HG02759 (cell line): ENCODE measurements around the gene MOB3A.

Experiments
- ATAC-seq: cut with Tn5 transposase; IDR thresholded peaks from one replicate; pipeline ENCODE4 v1.9.1; 2021; ENCODE audit warnings: mild to moderate bottlenecking, moderate library complexity; ENCODE audit not compliant: unreplicated experiment

MOB3A gene

DNA sequence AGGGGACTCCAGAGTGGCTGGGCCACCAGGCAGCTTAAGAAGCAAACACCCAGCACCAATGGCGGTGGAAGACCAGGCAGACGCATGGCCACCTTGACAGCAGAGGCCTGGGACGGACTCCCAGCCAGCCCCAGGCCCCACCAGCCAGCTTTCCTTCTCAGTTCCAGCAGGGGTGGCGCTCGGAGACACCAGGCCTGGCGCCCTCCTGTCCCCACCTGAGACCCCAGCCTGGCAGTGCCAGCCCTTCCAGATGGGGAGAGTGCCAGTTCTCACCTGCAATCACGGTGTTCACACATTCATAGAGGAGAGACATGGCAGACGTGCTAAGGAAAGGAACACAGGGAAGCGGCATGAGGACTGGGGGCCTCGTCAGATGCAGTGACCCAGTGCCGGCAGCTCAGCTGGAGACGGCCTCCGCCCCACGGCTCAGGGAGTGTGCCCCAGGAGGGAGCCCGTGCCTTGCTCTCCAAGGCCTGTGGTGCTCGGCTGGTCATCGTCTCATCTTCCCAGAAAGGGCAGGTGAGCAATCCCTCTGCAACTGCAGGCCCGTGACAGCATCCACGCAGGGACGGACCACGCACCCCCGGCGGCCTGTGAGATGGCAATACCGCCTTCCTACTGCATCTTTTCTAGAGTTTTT is 30.9 kb upstream of the MOB3A start:
- ATAC-seq, result no peak

DNA sequence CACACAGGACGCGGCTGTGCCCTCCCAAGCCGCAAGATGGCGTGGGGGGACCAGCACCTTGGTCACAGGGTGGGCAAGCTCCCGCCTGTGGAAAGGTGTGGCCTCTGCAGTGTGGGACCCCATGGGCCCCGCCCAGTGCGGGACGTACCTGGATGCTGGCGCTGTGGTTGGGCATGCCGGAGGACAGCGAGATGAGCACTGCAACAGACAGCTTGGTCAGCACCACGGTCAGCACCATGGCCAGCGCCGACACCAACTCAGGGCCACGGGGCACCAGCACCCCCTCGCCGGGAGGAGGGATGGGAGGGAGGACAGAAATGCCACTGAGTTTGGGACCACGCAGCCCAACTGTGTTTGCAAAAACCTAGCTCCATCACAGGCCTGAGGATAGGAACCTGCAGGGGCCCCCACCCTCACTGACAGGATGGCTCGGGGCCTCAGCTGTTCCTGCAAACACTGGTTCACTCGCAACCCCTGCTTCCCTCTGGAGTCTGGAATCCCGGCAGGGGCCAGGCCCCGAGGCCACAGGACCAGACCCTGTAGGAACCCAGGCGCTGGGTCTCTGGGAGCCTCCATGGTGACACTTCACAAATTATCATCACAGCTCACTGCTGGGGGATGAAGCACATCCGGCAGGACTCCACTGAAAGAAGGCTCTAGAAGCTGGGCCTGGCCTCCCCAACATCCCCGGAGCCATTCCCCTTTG is 27.7 kb upstream of the MOB3A start:
- ATAC-seq, result no peak

DNA sequence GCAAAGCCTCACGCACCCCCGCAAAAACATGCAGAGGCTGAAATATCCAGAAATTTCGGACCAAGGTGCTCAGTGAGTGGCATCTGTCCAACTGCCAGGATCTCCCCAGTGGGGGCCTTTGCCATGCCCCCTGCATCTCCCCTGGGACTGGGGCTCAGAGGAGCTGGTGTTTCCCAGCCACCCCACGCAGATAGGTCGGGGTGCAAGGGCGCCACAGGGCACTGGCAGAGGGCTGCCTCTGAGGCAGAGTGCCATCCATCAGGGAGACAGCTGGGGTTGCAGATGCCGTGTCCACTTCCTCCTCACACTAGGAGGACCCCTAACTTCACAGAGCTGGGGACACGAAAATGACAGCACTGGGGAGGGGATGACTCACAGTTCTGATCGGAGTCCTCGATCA is 26.9 kb upstream of the MOB3A start:
- ATAC-seq, result no peak

DNA sequence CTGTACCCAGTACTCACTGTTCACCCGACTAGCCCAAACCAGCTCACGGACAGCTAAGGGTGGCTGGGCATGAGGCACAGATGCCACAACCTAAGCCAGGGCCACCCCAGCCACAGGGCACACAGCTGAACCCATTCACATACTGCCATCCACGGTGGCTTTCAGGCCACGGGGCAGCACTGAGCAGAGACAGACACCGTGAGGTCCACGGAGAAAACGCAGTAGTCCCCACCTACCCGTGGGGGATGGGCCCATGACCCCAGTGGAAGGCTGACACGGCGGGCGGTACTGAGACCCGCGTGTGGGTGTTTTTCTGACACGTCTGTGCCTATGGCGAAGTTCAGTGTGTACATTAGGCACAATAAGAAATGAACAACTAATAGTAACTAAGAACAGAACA is 26.1 kb upstream of the MOB3A start:
- no peak for ATAC-seq

DNA sequence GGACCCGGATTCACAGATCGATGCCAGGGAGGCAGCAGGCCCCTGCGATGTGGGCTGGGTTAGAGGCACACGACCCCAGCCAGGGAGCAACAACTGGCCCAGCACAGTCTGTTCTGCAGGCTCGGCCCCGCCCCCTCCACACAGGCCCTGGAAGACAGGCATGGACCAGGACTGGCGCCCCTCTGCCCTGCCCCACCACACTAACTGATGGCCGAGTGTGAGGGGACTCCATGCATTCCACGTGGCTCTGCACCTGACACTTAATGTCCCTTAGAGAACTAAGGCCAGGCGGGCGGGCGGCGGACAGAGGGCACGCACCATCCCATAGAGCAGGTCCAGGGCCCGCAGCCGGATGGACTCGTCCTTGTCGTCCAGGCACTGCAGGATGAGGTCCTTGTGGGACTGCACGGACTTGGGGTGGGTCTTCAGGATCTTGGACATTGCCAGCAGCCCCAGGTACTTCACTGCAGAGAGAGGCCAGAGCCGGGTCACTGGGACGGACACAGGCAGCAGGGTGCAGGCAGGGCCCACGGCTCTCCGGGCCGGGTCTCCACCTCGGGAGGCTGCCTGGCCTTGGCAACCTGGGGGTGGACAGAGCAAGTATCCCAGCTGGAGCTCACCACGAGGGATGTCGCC is 25.4 kb upstream of the MOB3A start:
- ATAC-seq, result no peak

DNA sequence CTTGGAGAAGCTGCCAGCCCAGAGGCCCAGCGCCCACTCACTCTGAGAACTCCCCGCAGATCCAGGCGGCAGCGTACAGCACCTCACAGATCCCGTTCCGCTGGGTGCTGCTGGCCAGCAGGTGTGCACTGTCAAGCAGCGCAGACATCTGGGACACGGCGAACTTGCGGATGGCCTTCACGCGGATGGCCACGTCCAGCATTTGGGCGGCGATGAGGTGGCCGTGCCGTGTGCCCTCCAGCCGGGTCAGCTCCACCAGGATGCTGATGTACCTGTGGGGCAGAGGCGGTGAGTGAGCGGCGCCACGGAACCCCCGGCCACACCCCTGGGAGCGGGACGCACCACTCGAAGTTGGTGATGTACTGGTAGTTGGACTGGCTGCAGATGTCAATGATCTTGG is 24.7 kb upstream of the MOB3A start:
- ATAC-seq, result no peak

DNA sequence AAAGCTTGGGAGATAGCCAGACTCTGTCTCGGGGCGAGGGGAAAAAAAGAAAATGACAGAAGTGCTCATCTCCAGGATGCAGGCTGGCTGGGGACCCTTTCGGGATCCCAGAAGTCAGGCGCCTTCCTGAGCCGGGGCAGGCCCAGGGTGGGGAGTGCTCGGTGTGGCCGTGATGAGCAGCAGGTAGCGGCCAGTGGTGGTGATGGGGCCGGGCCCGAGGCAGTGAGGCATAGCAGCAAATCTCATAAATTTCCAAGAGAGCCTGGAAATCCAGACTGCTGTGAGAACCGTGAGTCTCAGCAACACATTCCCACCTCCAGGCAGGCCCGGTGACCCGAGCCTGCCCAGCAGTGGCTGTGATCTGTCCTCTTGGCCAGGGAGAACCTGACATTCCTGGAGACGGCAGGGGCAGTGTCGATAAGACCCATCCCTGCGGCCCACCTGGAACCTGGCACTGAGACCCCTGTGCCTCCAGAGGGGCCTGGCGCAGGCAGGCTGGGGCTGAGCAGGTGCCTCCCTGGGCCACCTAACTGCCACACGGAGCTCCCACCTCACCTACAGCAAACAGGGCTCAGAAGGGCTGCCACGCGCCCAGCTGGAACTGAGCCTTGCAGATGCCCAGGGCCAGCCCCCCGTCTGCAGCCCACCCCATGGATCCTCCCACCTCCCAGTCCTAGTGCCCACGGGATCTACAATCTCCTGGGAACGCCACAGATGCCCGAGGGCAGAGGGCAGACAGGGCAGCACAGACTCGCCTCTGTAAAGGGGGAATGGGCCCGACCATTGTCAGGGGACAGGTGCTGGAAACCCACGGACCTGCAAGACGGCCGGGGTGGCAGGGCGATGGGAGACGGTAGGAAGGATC is 24.0 kb upstream of the MOB3A start:
- ATAC-seq, result no peak

DNA sequence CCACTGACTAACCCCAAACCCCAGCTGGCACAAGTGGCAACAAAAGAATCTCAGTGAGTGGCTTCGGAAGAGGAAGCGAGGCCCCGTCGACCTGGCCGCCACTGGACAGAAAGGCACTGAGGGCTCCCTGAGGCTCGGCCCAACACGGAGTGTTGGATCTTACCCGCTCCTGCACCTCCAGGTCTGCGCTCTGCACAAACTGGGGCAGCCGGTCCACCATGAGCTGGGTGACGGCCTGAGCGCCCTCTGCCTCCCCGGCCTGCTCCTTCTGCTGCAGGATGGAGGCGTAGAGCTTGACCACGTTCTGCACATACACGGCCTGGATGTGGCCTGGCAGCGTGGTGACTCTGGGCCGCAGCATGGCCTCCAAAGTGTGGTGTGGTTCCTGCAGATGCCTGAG is 22.3 kb upstream of the MOB3A start:
- ATAC-seq, result no peak

DNA sequence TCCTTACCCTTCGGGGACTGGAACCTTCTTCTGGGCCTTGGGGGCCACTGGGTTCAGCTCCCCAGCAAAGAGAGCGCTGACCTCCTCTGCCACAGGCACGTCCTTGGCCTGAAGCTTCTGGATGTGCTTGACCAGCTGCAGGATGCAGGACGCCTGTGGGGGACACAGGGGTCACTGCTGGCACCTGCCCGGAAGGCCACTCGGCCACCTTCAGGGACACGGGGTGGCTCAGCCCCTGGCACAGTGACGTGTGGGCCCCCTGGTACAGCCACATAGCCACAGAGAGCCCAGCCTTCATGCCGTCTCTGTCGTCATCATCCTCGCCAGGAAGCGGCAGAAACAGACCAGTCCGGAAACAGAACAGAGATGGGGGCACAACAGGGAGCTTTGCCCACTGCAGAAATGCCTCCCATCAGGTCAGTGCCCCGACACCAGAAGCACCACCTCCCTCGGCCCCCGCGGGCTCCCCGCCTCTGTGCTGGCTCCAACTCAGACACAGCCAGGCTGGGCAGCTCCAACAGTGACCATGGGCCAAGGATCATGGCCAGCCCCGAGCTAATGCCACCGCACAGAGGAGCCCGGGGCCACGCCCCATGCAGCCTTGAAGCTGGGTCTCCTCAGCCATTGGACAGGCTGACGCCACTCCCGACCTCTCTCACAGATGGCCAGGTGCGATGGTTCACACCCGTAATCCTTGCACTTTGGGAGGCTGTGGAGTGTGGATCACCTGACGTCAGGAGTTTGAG is 21.3 kb upstream of the MOB3A start:
- no peak for ATAC-seq

DNA sequence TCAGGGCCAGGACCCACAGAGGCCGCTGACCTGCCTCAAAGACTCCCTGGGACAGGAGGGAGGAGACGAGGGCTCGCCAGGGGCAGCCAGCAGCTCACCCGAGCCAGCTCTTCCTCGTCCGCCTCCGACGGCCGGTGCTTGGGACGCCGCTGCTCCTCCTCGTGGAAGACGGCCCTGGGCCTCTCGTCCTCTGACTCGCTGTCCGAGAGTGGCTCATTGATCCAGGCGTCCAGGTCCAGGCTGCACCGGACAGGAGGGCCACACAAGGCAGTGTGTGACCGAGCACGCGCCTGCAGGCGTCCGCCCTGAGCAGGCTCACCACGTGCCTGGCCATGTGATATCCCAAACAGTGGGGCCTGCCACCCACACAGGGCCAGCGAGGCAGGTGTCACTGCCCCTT is 20.4 kb upstream of the MOB3A start:
- no peak for ATAC-seq

DNA sequence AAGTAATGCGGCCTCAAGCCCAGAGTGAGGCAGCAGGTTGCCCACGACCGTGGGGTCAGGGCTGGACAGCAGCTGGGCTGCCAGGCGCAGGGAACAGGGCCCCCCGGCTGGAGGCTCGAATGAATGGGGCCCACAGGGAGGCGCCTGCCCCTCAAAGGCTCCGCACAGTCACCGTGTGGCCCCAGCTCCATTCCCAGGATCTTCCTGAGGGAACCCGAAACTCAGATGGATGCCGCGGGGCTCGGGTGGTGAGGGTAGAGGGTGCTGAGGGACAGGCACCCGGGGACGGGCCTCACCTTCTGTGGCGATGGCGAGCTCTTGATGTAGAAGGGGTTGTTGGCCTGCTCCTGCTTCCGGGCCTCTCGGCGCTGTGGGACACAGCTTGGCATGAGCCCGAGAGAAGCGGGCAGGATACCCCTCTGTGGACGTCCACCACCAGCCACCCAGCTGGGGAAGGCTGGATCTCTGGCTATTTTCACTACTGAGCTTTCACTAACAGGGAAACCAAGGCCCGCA is 19.8 kb upstream of the MOB3A start:
- ATAC-seq, result no peak

DNA sequence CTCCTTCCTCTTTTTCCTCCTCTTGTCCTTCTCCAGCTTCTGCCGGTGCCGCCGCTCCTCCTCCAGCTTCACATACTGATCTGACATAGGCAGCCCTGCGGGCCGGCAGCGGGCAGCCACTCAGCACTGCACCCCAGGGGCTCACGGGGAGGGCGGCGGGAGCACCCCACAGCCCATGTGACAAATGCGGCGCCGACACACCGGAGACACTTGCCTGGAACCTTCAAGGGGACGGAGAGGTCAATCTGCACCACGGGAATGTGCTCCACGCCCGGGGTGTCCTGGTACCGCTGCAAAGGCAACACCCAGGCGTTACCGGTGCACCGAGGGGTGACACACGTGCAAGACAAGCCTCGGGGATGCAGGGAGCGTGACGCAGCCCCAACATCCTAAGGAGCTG is 19.2 kb upstream of the MOB3A start:
- ATAC-seq, result no peak

DNA sequence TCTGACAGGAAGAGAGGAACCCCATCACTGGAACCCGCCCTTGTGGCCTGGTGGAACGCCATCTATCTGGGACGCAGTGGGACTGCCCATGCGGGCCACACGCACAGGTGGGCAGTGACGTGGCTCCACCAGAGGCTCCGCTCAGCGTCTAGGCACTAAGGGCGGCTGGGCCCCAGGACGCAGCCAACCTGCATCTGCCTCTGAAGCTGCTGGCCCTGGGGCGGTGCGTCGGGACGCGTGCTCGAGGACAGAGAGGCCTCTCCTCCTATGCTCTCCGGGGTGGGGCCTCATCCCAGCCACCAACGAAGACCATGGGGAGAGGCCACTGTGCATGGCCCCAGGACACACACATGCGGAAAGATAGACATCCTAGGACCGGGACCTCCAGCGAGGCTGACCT is 18.7 kb upstream of the MOB3A start:
- ATAC-seq, result no peak

DNA sequence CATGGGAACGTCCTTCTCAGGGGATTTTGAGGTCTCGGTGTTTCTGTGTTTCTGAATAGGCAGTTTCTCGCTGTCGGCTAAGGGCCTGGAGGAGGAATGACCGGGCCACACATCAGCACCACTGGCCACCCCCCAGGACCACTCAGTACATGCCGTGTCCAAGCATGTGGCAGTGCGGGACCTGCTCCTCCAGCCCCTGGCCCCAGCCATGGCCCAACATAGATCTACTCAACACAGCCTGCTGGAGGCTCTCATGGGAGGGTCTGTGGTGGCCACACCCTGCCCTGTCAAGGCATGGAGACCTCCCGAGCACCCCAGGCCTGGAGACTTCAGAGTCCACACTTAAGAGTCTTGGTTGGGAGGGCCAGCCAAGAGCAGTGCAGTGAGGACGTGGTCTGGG is 18.1 kb upstream of the MOB3A start:
- no peak for ATAC-seq

DNA sequence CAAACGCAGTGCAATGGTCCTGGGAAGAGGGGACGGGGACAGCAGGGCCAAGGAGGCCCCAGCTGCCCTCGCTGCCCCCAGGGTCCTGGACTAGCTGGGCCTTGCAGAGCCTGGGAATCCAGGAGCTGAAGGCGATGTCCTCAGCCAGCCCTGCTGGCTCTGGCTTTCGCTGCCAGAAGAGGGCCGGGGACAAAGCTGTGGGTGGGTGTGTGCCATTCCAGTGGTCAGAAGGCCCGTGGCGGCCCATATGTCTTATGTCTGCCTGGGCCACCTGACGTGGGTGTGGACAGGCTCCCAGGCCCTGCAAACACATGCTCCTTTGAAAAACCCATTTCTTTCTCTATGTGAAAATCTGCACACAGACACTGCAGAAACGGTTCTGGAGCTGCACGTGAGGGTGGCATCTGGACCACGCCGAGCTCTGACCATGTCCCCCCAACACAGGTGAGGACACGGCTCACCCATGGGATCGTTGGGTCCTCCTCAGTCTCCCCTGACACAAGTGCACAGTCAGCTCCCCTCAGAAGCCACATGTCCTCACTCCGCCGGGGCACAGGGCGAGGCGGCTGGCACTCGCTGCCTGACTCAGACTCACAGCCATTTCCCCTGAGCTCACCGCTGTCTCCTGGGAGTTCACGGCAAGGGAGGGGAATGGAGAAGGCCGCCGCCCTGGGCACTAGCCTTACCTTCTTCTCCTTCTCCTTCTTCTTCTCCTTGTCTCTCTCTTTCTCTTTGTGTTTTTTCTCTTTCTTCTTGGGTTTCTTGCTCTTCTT is 17.5 kb upstream of the MOB3A start:
- ATAC-seq, result no peak

DNA sequence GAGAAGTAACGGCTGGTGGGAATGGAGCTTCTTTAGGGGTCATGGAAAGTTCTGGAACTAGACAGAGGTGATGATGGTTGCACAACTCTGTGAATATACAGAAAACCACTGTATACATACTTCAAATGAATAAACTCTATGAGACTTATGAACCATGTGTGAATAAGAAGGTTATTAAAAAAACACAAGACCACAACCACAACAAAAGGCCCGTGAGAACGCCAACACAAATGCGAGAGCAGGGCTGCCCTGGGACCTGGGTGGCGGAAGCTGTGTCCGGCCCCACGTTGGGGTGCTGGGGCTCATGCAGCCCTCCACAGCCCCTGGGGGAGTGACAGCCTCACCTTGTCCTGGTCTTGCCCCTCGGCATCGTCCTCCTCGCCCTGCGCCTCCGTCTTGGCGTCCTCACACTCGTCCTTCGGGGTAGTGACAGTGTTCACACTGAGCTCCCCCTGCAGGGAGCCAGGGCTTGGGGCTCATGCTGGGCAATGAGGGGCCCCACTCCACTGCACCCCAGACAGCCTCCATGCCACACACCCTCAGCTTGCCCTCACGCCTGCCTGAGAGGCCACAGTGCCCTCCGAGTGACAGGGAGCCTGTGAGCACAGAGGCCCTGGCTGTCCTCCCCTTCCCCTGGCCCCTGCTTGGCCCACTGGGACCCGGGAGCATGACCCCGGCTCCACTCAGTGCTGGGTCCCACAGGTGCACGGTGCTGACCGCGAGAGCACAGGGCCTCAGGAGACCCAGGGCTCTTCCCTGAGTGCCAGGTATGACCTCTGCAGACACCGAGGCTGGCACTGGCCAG is 16.6 kb upstream of the MOB3A start:
- no peak for ATAC-seq

DNA sequence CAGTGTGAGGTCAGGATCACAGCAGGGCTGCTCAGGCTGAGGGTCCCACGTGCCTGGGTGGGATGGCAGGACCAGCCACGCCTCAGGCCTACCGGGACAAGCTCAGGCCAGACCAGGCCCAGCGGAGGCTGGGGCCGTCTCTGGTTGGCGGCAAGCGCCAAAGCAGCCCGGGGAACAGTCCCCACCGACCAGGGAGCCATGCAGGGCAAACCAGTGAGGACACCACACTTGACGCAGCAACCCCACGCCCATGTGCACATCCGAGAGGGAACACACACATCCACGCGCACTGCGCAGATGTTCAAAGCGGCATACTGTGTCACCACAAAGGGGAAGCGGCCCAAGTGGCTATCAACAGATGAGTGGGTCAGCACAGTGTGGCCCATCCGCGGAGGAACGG is 15.8 kb upstream of the MOB3A start:
- ATAC-seq, result no peak

DNA sequence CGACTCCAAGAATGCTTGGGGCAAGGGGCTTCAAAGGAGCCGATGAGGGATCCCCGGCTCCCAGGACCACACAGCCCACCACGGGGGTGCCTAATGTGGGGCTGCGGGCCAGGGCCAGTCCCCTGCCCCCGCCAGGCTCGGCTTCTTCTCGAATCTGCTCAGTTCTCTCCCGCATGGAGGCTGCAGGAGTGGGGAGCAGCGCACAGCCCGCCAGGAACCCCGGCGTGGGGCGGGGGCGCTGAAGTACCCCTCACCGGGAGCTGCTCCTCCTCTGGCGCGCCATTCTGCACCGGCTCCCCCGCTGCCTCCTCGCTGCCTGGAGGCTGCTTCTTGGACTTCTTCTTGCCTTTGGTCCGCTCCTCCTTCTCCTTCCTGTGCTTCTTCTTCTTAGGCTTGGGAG is 15.3 kb upstream of the MOB3A start:
- ATAC-seq, result no peak

DNA sequence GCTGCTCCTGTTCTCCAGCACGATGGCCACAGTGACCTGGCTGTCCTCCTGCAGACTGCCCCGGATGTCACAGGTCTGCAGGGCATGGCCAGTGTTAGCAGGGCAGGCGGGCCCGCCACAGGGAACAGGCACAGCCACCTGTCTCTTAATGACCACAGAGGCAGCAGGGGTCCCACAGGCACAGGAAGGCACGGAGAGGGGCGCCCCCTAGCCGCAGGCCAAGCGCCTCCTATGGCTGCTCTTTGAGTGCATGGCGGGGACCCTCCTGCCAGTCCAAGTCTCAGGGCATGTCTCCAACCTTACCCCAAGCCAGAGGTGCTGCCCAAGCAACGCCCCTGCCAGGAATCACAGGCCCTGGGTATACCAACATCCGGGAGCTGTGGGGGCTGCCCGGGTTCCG is 14.7 kb upstream of the MOB3A start:
- ATAC-seq, result no peak
